Ovary (tissue), 3 donors: Measurements from ENCODE around the gene SENP6.

Experiments
- EP300 ChIP-seq: sonication (generic); formaldehyde crosslinking; IDR thresholded peaks from one replicate; pipeline ENCODE4 v1.6.1; 2017; ENCODE audit warnings: antibody characterized with exemption
- POLR2A ChIP-seq: fragments of 450-650 bp; IDR thresholded peaks from one replicate; pipeline ENCODE4 v1.6.1; 2017; ENCODE audit warnings: antibody characterized with exemption, mild to moderate bottlenecking, moderate library complexity
- TF ChIP-seq, protein P1 (sequence below), 3 donors: fragments of 450-650 bp in 2 of 3; fragments of 200-600 bp in 1 of 3; IDR thresholded peaks; one replicate each; pipeline versions ENCODE4 v1.5.1 to v1.8.0; 2016 to 2022; ENCODE audit warnings: antibody characterized with exemption in 3 of 3, mild to moderate bottlenecking in 1 of 3
- donor health status: DM: no; HTN: no; CAD: no.

DNA sequence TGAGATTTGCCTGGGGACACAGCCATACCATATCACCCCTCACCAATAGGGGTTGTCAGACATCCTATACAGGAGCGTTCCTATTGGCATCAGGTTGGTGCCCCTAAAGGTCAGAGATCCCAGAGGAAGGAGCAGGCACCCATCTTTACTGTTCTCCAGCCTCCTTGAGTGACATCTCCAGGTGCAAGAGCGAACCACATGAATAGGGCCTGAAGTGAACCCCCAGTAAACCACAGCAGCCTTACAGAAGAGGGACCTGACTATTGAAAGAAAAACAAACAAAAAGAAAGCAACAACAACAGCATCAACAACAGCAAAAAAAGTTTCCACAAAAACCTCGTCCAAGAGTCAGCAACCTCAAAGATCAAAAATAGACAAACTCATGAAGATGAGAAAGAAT, 32.7 kb upstream of the SENP6 start:
- TF ChIP-seq, protein P1, sequence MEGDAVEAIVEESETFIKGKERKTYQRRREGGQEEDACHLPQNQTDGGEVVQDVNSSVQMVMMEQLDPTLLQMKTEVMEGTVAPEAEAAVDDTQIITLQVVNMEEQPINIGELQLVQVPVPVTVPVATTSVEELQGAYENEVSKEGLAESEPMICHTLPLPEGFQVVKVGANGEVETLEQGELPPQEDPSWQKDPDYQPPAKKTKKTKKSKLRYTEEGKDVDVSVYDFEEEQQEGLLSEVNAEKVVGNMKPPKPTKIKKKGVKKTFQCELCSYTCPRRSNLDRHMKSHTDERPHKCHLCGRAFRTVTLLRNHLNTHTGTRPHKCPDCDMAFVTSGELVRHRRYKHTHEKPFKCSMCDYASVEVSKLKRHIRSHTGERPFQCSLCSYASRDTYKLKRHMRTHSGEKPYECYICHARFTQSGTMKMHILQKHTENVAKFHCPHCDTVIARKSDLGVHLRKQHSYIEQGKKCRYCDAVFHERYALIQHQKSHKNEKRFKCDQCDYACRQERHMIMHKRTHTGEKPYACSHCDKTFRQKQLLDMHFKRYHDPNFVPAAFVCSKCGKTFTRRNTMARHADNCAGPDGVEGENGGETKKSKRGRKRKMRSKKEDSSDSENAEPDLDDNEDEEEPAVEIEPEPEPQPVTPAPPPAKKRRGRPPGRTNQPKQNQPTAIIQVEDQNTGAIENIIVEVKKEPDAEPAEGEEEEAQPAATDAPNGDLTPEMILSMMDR (IDR thresholded peaks at IDR 0.05), result no peak
- TF ChIP-seq POLR2A (no peak), EP300 (no peak)
